Measurements from ENCODE around the gene USP19. TPM values are rescaled to one million over a fixed set of nuclear protein-coding genes. Genes with fewer than 3 reads are reported as not detected.

Gene USP19
- total and polyA plus RNA-seq, 2 of the 8 experiments (the other 6 are each of a cell fraction or from before 2014, with no cell fraction given): 46.4 to 65.8 TPM

DNA sequence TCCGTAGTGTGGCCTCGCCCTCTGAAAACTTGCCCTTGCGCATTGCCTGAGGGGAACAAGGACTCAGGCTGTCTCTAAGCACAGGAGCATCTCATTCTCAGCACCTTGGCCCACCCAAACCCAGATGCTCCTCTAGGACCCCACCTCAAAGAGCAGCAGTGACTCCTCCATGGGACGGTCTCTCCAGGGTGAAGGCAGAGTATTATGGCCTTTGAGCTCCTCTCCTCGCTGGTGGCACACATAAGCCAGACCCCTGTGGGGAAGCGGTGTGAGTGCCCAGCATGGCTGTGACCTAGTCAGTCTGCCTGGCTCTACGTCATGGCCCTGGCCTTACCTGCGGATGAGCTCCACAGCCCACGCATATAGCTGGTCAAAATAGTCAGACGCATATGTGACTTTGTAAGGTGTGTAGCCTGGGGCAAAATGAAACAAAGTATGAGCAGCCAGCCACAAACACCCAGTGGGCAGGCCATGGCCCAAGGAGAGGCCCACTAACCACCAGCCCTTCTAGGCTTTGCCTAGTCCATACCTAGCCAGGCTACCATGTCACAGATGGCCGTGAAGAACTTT is 20.5 kb downstream of the USP19 start (continued):
- no peak for TF ChIP-seq GTF2F1 (IDR thresholded peaks at IDR 0.05; ENCODE audit: borderline replicate concordance, low read depth, low read length)
